T-helper 17 cell (primary cell): Measurements from ENCODE around the gene AK4. TPM values are rescaled to one million over a fixed set of nuclear protein-coding genes. Genes with fewer than 3 reads are reported as not detected.

ENCODE experiments used
- ATAC-seq: fragments of 150-1000 bp; cut with Tn5 transposase; 2 replicates; pipeline ENCODE4 v1.10.0; 2021; ENCODE audit warnings: mild to moderate bottlenecking, moderate library complexity
- DNase-seq, 3 donors: peaks; one replicate each; pipeline versions ENCODE4 v3.0.0 to v3.0.0-alpha.2; 2020 to 2021
- H3K9me3 ChIP-seq: one replicate; pipeline ENCODE4 v1.7.0; 2013; ENCODE audit warnings: low read length, mild to moderate bottlenecking; ENCODE audit not compliant: control insufficient read depth, poor library complexity, severe bottlenecking
- H3K27ac Mint-ChIP-seq: one replicate; pipeline ENCODE4 v1.8.0; 2022; ENCODE audit warnings: mild to moderate bottlenecking, moderate library complexity, mixed read lengths
- H3K27me3 Mint-ChIP-seq: one replicate; pipeline ENCODE4 v1.8.0; 2022; ENCODE audit warnings: mixed read lengths
- H3K36me3 Mint-ChIP-seq: one replicate; pipeline ENCODE4 v1.8.0; 2022; ENCODE audit warnings: low read depth, mixed read lengths
- H3K4me1 Mint-ChIP-seq: one replicate; pipeline ENCODE4 v1.8.0; 2022; ENCODE audit warnings: mild to moderate bottlenecking, mixed read lengths
- H3K4me3 Mint-ChIP-seq: one replicate; pipeline ENCODE4 v1.8.0; 2022; ENCODE audit warnings: mild to moderate bottlenecking, moderate library complexity, mixed read lengths
- total RNA-seq, 4 donors: library from RNA in 2 of 4; stranded (reverse) in 2 of 4; gene quantifications; one replicate each; pipeline ENCODE4 v1.2.3 and lab custom pipeline; 2022 to 2026

The AK4 gene
- total RNA-seq, 2 donors from 2014 or later = 0.05 to 0.07 TPM

GRCh38 chr1:65196926-65197325 is 48.9 kb downstream of the AK4 start:
- no peak for DNase-seq
- no peak overlapping the region for H3K4me3 Mint-ChIP-seq
- H3K36me3 Mint-ChIP-seq = no peaks in the 10 kb centered on the region
- peaks cover 27% of the 10 kb centered on the region for H3K27me3 Mint-ChIP-seq
- no peak overlapping the region for H3K27ac Mint-ChIP-seq
- H3K9me3 ChIP-seq = no peaks in the 10 kb centered on the region
- no peaks in the 10 kb centered on the region for H3K4me1 Mint-ChIP-seq
- no peak for ATAC-seq

- H3K27me3 Mint-ChIP-seq = peaks cover 28% of the 10 kb centered on the region
- no peak for DNase-seq
- ATAC-seq = no peak
- H3K9me3 ChIP-seq = no peaks in the 10 kb centered on the region
- H3K4me1 Mint-ChIP-seq = no peaks in the 10 kb centered on the region
- H3K4me3 Mint-ChIP-seq = no peak overlapping the region
- H3K36me3 Mint-ChIP-seq = no peaks in the 10 kb centered on the region
- H3K27ac Mint-ChIP-seq = no peak overlapping the region
Measured at GRCh38 chr1:65197636-65198035, 49.6 kb downstream of the AK4 start.

- Mint-ChIP-seq H3K27ac (no peak overlapping the region), H3K4me3 (no peak overlapping the region), H3K36me3 (no peaks in the 10 kb centered on the region), H3K27me3 (peaks cover 28% of the 10 kb centered on the region), H3K4me1 (no peaks in the 10 kb centered on the region)
- H3K9me3 ChIP-seq = no peaks in the 10 kb centered on the region
- ATAC-seq = no peak
- DNase-seq = no peak
Measured at GRCh38 chr1:65198096-65198495, 50.1 kb downstream of the AK4 start.

GRCh38 chr1:65200411-65200810 is 52.4 kb downstream of the AK4 start:
- Mint-ChIP-seq H3K36me3 (no peaks in the 10 kb centered on the region), H3K27me3 (peaks cover 28% of the 10 kb centered on the region), H3K27ac (no peak overlapping the region), H3K4me3 (no peak overlapping the region), H3K4me1 (no peaks in the 10 kb centered on the region)
- DNase-seq (no peak), ATAC-seq (no peak)
- no peaks in the 10 kb centered on the region for H3K9me3 ChIP-seq

- Mint-ChIP-seq H3K36me3 (peaks cover 3% of the 10 kb centered on the region), H3K4me1 (peaks cover 7% of the 10 kb centered on the region), H3K27me3 (peaks cover 39% of the 10 kb centered on the region), H3K4me3 (no peak overlapping the region), H3K27ac (no peak overlapping the region)
- H3K9me3 ChIP-seq = no peaks in the 10 kb centered on the region
- no peak for ATAC-seq
- DNase-seq = no peak
Measured at GRCh38 chr1:65206836-65207235, 58.8 kb downstream of the AK4 start.

- no peaks in the 10 kb centered on the region for H3K9me3 ChIP-seq
- no peak for DNase-seq
- H3K36me3 Mint-ChIP-seq = peaks cover 3% of the 10 kb centered on the region
- H3K4me3 Mint-ChIP-seq = no peak overlapping the region
- H3K27me3 Mint-ChIP-seq = peaks cover 37% of the 10 kb centered on the region
- H3K4me1 Mint-ChIP-seq = peaks cover 7% of the 10 kb centered on the region
- ATAC-seq = no peak
- H3K27ac Mint-ChIP-seq = no peak overlapping the region
Measured at GRCh38 chr1:65207317-65207716, 59.3 kb downstream of the AK4 start.

GRCh38 chr1:65208563-65208973 is 60.6 kb downstream of the AK4 start:
- no peak for DNase-seq
- Mint-ChIP-seq H3K27ac (no peak overlapping the region), H3K27me3 (peaks cover 37% of the 10 kb centered on the region), H3K4me1 (peaks cover 7% of the 10 kb centered on the region), H3K36me3 (peaks cover 3% of the 10 kb centered on the region), H3K4me3 (no peak overlapping the region)
- H3K9me3 ChIP-seq = no peaks in the 10 kb centered on the region
- ATAC-seq = no peak

- H3K4me1 Mint-ChIP-seq = peaks cover 7% of the 10 kb centered on the region
- H3K9me3 ChIP-seq = no peaks in the 10 kb centered on the region
- no peak overlapping the region for H3K27ac Mint-ChIP-seq
- H3K27me3 Mint-ChIP-seq = peaks cover 37% of the 10 kb centered on the region
- H3K36me3 Mint-ChIP-seq = peaks cover 3% of the 10 kb centered on the region
- DNase-seq (no peak), ATAC-seq (no peak)
- H3K4me3 Mint-ChIP-seq = no peak overlapping the region
Measured at GRCh38 chr1:65209005-65209885, 61.2 kb downstream of the AK4 start.

GRCh38 chr1:65210325-65210724 is 62.3 kb downstream of the AK4 start:
- DNase-seq (no peak), ATAC-seq (no peak)
- H3K9me3 ChIP-seq = no peaks in the 10 kb centered on the region
- Mint-ChIP-seq H3K4me3 (no peak overlapping the region), H3K36me3 (peaks cover 3% of the 10 kb centered on the region), H3K27me3 (peaks cover 37% of the 10 kb centered on the region), H3K27ac (no peak overlapping the region), H3K4me1 (peaks cover 7% of the 10 kb centered on the region)

GRCh38 chr1:65211331-65211730 is 63.3 kb downstream of the AK4 start:
- H3K27ac Mint-ChIP-seq = no peak overlapping the region
- peaks cover 9% of the 10 kb centered on the region for H3K4me1 Mint-ChIP-seq
- H3K27me3 Mint-ChIP-seq = peaks cover 30% of the 10 kb centered on the region
- no peaks in the 10 kb centered on the region for H3K9me3 ChIP-seq
- no peak for ATAC-seq
- H3K4me3 Mint-ChIP-seq = no peak overlapping the region
- H3K36me3 Mint-ChIP-seq = peaks cover 3% of the 10 kb centered on the region
- DNase-seq = no peak

- Mint-ChIP-seq H3K4me1 (peaks cover 9% of the 10 kb centered on the region), H3K27ac (no peak overlapping the region), H3K4me3 (no peak overlapping the region), H3K36me3 (peaks cover 3% of the 10 kb centered on the region), H3K27me3 (peaks cover 16% of the 10 kb centered on the region)
- no peak for ATAC-seq
- H3K9me3 ChIP-seq = no peaks in the 10 kb centered on the region
- no peak for DNase-seq
Measured at GRCh38 chr1:65213271-65214023, 65.4 kb downstream of the AK4 start.

- Mint-ChIP-seq H3K27me3 (peaks cover 16% of the 10 kb centered on the region), H3K36me3 (peaks cover 3% of the 10 kb centered on the region), H3K4me3 (no peak overlapping the region), H3K27ac (no peak overlapping the region), H3K4me1 (peaks cover 9% of the 10 kb centered on the region)
- no peak for DNase-seq
- no peaks in the 10 kb centered on the region for H3K9me3 ChIP-seq
- no peak for ATAC-seq
Measured at GRCh38 chr1:65214340-65215027, 66.5 kb downstream of the AK4 start.

- no peak for ATAC-seq
- H3K9me3 ChIP-seq = no peaks in the 10 kb centered on the region
- no peak for DNase-seq
- Mint-ChIP-seq H3K27ac (no peak overlapping the region), H3K27me3 (peaks cover 9% of the 10 kb centered on the region), H3K4me3 (no peak overlapping the region), H3K4me1 (peaks cover 5% of the 10 kb centered on the region), H3K36me3 (no peaks in the 10 kb centered on the region)
Measured at GRCh38 chr1:65216989-65217388, 69.0 kb downstream of the AK4 start.
